Neural crest cell (in vitro differentiated cells): ENCODE results near the gene OSBPL10. TPM values are rescaled to one million over a fixed set of nuclear protein-coding genes. Genes with fewer than 3 reads are reported as not detected.

Experiments
- DNase-seq: peaks from one replicate; pipeline ENCODE4 v3.0.0; 2021; ENCODE audit warnings: low read depth, mixed read lengths, low spot score
- H3K27ac Mint-ChIP-seq: one replicate; pipeline ENCODE4 v1.8.0; 2021; ENCODE audit warnings: mild to moderate bottlenecking, mixed read lengths; ENCODE audit not compliant: unreplicated experiment
- H3K27me3 Mint-ChIP-seq: 2 replicates; pipeline ENCODE4 v1.8.0; 2021; ENCODE audit warnings: low read depth, mild to moderate bottlenecking, mixed read lengths
- H3K36me3 Mint-ChIP-seq: 2 replicates; pipeline ENCODE4 v1.8.0; 2021; ENCODE audit warnings: low read depth, mild to moderate bottlenecking, mixed read lengths
- H3K4me1 Mint-ChIP-seq: 2 replicates; pipeline ENCODE4 v1.8.0; 2021; ENCODE audit warnings: mixed read lengths
- H3K4me3 Mint-ChIP-seq: one replicate; pipeline ENCODE4 v1.8.0; 2021; ENCODE audit warnings: mild to moderate bottlenecking, mixed read lengths
- H3K9me3 Mint-ChIP-seq: 2 replicates; pipeline ENCODE4 v1.8.0; 2021; ENCODE audit warnings: mixed read lengths
- CTCF ChIP-seq: fragments of 200-600 bp; sonication (generic); conservative IDR thresholded peaks from 2 replicates; pipeline ENCODE4 v1.5.0; 2021; ENCODE audit warnings: antibody characterized with exemption, mild to moderate bottlenecking
- total RNA-seq: library from RNA; stranded (reverse); gene quantifications from 2 replicates; pipeline ENCODE4 v1.2.1, GENCODE V29; 2021

OSBPL10 gene
- total RNA-seq, 1 donor from 2014 or later = 18.7 TPM

DNA sequence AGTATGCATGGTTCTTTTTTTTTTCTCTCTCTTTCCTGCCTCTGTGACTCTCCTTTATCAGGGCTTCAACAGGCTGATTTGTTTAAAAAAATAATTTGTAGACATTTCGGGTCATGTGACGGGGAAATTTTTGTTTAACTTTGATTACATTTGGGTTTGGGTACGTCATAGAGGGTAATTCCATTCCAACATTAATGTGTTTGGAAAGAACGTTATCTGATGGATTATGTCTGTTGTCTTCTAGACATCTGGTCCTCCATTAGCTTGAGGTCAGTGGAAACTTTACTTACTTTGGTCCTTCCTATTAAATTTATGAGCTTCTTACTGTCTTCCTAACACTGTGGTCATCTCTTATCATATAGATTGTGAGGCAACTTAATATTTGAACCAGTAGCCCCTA is 367.4 kb downstream of the OSBPL10 start:
- Mint-ChIP-seq H3K9me3 (peaks cover 2% of the 10 kb centered on the region), H3K36me3 (peaks cover 16% of the 10 kb centered on the region), H3K4me3 (no peak overlapping the region), H3K27me3 (no peaks in the 10 kb centered on the region), H3K27ac (no peak overlapping the region), H3K4me1 (no peaks in the 10 kb centered on the region)
- TF ChIP-seq CTCF = no peak
- DNase-seq = no peak

DNA sequence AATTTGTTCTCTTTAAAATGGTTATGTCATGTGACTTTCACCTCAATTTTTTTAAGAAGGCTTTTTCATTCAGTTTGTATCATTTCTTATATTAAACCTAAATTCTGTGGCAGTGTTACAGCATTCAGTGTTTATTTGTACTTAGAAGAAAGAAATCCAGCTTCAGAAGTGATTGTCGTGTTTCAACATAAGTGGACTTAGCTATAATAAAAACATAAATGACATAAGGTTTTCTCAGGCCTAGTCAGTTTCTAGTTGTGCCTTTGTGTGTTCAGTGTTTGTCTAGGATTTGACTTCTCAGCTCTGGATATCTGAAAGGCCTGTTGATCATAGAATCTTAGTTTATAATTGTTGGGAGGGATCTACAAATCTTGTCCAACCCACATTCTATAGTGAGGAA is 367.9 kb downstream of the OSBPL10 start:
- Mint-ChIP-seq H3K9me3 (peaks cover 6% of the 10 kb centered on the region), H3K27me3 (no peaks in the 10 kb centered on the region), H3K36me3 (peaks cover 19% of the 10 kb centered on the region), H3K4me3 (no peak overlapping the region), H3K4me1 (no peaks in the 10 kb centered on the region), H3K27ac (no peak overlapping the region)
- DNase-seq = no peak
- TF ChIP-seq CTCF = no peak

Other genes starting within 250 kb of the OSBPL10 start
- gene ZNF860, start 488 bp upstream of the OSBPL10 start, total RNA-seq = 0.27 and 0.56 TPM in 2 replicates
- gene GPD1L, start 125.4 kb upstream of the OSBPL10 start, total RNA-seq = 6.0 and 7.7 TPM in 2 replicates